Gastrocnemius medialis (tissue), 4 donors: ENCODE results near the gene STX7. TPM values are rescaled to one million over a fixed set of nuclear protein-coding genes. Genes with fewer than 3 reads are reported as not detected.

Experiments
- ATAC-seq, 2 donors: fragments of 150-250 bp; one replicate each; pipeline ENCODE4 v1.9.1; 2016
- DNase-seq, 2 donors: peaks; one replicate each; pipeline ENCODE4 v3.0.0-alpha.2; 2019
- H3K27ac ChIP-seq, 4 donors: fragments of 200-600 bp; sonication (generic); 1 replicate in 1 of 4; 2 replicates in 3 of 4; pipeline ENCODE4 v1.5.1; 2016 to 2018; ENCODE audit warnings: mild to moderate bottlenecking in 2 of 4, moderate library complexity in 1 of 4
- H3K27me3 ChIP-seq, 3 donors: fragments of 200-600 bp; sonication (generic) in 2 of 3; 1 replicate in 1 of 3; 2 replicates in 2 of 3; pipeline versions ENCODE4 v1.5.1 to v1.6.0; 2016 to 2019; ENCODE audit warnings: mild to moderate bottlenecking in 1 of 3, moderate library complexity in 1 of 3
- H3K36me3 ChIP-seq, 2 donors: fragments of 200-600 bp; sonication (generic) in 1 of 2; one replicate each; pipeline ENCODE4 v1.5.1; 2017 to 2018
- H3K4me1 ChIP-seq, 2 donors: fragments of 200-600 bp; sonication (generic) in 1 of 2; one replicate each; pipeline ENCODE4 v1.5.1; 2016 to 2017; ENCODE audit warnings: mild to moderate bottlenecking in 2 of 2
- H3K4me3 ChIP-seq, 4 donors: fragments of 200-600 bp; sonication (generic) in 3 of 4; 1 replicate in 1 of 4; 2 replicates in 3 of 4; pipeline ENCODE4 v1.5.1; 2016 to 2019; ENCODE audit warnings: mild to moderate bottlenecking in 2 of 4
- H3K9me3 ChIP-seq, 3 donors: fragments of 200-600 bp; sonication (generic) in 2 of 3; 1 replicate in 1 of 3; 2 replicates in 2 of 3; pipeline ENCODE4 v1.5.1; 2016 to 2019
- POLR2A ChIP-seq, 2 donors: fragments of 450-650 bp; IDR thresholded peaks; one replicate each; pipeline ENCODE4 v1.6.1; 2017; ENCODE audit warnings: antibody characterized with exemption in 2 of 2, mild to moderate bottlenecking in 2 of 2, moderate library complexity in 2 of 2
- in situ Hi-C, 4 donors: fragments of 200-750 bp; cut with MboI; loops; one replicate each; pipeline versions ENCODE4 v1.15.0 to v1.8.0; 2017; ENCODE audit warnings: low sequenced_read_pairs in 4 of 4
- intact Hi-C: fragments of 100-400 bp; cut with DNase I; formaldehyde crosslinking; loops from one replicate; pipeline ENCODE4 v1.15.1; 2023; ENCODE audit warnings: low total_unique reads
- total RNA-seq, 4 donors: library from RNA; depleted of rRNA; stranded (reverse); fragments of >200 nt; gene quantifications; one replicate each; pipeline versions ENCODE4 v1.1.0 to v1.2.3, GENCODE V29; 2016
- TF ChIP-seq, protein P1 (sequence below), 5 experiments: fragments of 450-650 bp in 3 of 5; fragments of 200-600 bp in 2 of 5; sonication (generic) in 2 of 5; IDR thresholded peaks in 4 of 5; conservative IDR thresholded peaks in 1 of 5; 1 replicate in 4 of 5; 2 replicates in 1 of 5; pipeline ENCODE4 v1.5.1; 2016 to 2019; ENCODE audit warnings: antibody characterized with exemption in 5 of 5, mild to moderate bottlenecking in 3 of 5, moderate library complexity in 3 of 5

The STX7 gene
- total RNA-seq, 4 donors from 2014 or later = 18.2 to 64.3 (median 20.6) TPM

DNA sequence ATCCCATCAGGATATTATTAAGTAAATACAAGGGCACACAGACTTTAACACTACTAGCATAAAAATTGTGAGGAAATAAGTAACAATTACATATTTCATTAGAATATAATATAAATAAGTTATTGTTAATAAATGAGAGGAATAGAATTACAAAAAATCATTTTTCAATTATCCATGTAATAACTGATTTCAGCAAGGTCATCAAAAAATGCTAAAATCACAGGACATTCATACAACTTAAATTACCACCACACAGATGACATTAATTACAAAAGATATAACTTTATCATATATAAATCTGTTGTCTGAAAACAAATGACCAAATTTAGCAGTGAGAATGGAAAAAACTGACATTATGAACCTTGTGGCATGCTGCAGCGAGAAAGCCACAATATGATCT, 37.0 kb downstream of the STX7 start:
- in situ Hi-C loops (loop anchor here in 1 of 4 donors (25.0 kb wide), 1 partner anchor 564 kb away; no protein-coding TSS in a partner anchor), intact Hi-C loops (no loop called here)
- DNase-seq (no peak), ATAC-seq (no peak)
- no peak overlapping the region for H3K27ac ChIP-seq
- H3K9me3 ChIP-seq = no peaks in the 10 kb centered on the region
- H3K4me3 ChIP-seq = no peak overlapping the region
- no peaks in the 10 kb centered on the region for H3K27me3 ChIP-seq
- no peak for TF ChIP-seq POLR2A (IDR thresholded peaks at IDR 0.05)
- TF ChIP-seq, protein P1, sequence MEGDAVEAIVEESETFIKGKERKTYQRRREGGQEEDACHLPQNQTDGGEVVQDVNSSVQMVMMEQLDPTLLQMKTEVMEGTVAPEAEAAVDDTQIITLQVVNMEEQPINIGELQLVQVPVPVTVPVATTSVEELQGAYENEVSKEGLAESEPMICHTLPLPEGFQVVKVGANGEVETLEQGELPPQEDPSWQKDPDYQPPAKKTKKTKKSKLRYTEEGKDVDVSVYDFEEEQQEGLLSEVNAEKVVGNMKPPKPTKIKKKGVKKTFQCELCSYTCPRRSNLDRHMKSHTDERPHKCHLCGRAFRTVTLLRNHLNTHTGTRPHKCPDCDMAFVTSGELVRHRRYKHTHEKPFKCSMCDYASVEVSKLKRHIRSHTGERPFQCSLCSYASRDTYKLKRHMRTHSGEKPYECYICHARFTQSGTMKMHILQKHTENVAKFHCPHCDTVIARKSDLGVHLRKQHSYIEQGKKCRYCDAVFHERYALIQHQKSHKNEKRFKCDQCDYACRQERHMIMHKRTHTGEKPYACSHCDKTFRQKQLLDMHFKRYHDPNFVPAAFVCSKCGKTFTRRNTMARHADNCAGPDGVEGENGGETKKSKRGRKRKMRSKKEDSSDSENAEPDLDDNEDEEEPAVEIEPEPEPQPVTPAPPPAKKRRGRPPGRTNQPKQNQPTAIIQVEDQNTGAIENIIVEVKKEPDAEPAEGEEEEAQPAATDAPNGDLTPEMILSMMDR (IDR thresholded peaks at IDR 0.05 in 4 of 5, conservative IDR thresholded peaks at IDR 0.05 in 1 of 5) = no peak
- peaks cover 0 to 3% of the 10 kb centered on the region in 2 donors for H3K4me1 ChIP-seq
- H3K36me3 ChIP-seq = peaks cover 0 to 12% of the 10 kb centered on the region in 2 donors

- H3K36me3 ChIP-seq = peaks cover 0 to 52% of the 10 kb centered on the region in 2 donors
- DNase-seq (no peak), ATAC-seq (no peak)
- intact Hi-C loops = no loop called here
- no peaks in the 10 kb centered on the region for H3K27me3 ChIP-seq
- no peaks in the 10 kb centered on the region for H3K9me3 ChIP-seq
- H3K4me3 ChIP-seq = no peak overlapping the region
- no peaks in the 10 kb centered on the region for H3K4me1 ChIP-seq
- TF ChIP-seq POLR2A (IDR thresholded peaks at IDR 0.05) = no peak
- TF ChIP-seq, protein P1 (IDR thresholded peaks at IDR 0.05 in 4 of 5, conservative IDR thresholded peaks at IDR 0.05 in 1 of 5) = no peak
- H3K27ac ChIP-seq = no peak overlapping the region
- in situ Hi-C loops = no loop called here
Measured at GRCh38 chr6:132471787-132472186, 41.1 kb downstream of the STX7 start.

- TF ChIP-seq POLR2A (IDR thresholded peaks at IDR 0.05) = no peak
- TF ChIP-seq, protein P1 (IDR thresholded peaks at IDR 0.05 in 4 of 5, conservative IDR thresholded peaks at IDR 0.05 in 1 of 5) = no peak
- DNase-seq = no peak
- Histone ChIP-seq H3K36me3 (peaks cover 0 to 86% of the 10 kb centered on the region in 2 donors), H3K9me3 (no peaks in the 10 kb centered on the region), H3K27ac (no peak overlapping the region), H3K4me1 (no peaks in the 10 kb centered on the region), H3K4me3 (no peak overlapping the region), H3K27me3 (no peaks in the 10 kb centered on the region)
- intact Hi-C loops = no loop called here
- in situ Hi-C loops = no loop called here
- ATAC-seq = no peak
Measured at GRCh38 chr6:132466952-132467351, 46.0 kb downstream of the STX7 start.

GRCh38 chr6:132465530-132466485, 47.1 kb downstream of the STX7 start:
- DNase-seq (no peak), ATAC-seq (no peak)
- H3K27me3 ChIP-seq = no peaks in the 10 kb centered on the region
- TF ChIP-seq POLR2A (IDR thresholded peaks at IDR 0.05) = no peak
- TF ChIP-seq, protein P1 (IDR thresholded peaks at IDR 0.05 in 4 of 5, conservative IDR thresholded peaks at IDR 0.05 in 1 of 5) = no peak
- intact Hi-C loops (no loop called here), in situ Hi-C loops (no loop called here)
- H3K27ac ChIP-seq = no peak overlapping the region
- H3K9me3 ChIP-seq = no peaks in the 10 kb centered on the region
- no peaks in the 10 kb centered on the region for H3K4me1 ChIP-seq
- H3K4me3 ChIP-seq = no peak overlapping the region
- H3K36me3 ChIP-seq = peaks cover 0 to 86% of the 10 kb centered on the region in 2 donors
